GM18951 (cell line): ENCODE measurements around the gene GARIN5A.

Experiments
- POLR2A ChIP-seq: IDR thresholded peaks from 4 replicates; pipeline ENCODE4 v1.6.1; 2011; ENCODE audit warnings: mild to moderate bottlenecking; ENCODE audit not compliant: insufficient read length, insufficient read depth; ENCODE audit errors: extremely low read depth
- in situ Hi-C: fragments of 300-500 bp; cut with MboI; formaldehyde crosslinking; loops from one replicate; pipeline ENCODE4 v1.12.0; 2022; ENCODE audit warnings: low sequenced_read_pairs, mixed read lengths, inconsistent platforms; ENCODE audit not compliant: unreplicated experiment

The GARIN5A gene

DNA sequence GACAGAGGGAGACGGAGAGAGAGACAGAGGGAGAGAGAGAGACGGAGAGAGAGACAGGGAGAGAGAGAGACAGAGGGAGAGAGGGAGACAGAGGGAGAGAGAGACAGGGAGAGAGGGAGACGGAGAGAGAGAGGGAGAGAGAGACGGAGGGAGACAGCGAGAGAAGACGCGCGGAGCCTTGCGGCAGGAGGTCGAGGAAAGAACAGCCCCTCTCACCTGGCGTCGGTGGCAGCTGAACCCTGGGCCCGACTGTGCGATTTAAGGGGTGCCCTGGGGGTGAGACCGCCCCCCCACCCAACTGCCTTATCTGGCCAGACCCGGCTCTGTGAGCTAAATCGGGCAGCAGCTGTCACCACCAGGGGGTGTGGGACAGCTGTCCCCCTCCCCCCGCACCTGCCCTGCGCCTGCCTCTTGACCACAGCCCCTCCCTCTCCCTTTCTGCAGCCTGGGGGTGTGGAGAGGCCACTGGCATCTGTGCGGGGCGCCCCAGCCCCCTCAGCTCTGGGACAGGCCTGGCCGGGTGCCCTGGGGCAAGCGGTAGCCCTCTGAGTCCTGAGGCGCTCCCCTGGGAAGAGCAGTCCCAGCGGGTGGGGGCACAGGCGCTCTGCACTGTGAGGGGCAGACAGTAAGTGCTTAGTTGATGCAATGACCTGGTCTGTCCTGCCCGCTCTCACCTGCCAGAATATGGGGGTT, 23.6 kb upstream of the GARIN5A start:
- in situ Hi-C loops = no loop called here
- no peak for TF ChIP-seq POLR2A

DNA sequence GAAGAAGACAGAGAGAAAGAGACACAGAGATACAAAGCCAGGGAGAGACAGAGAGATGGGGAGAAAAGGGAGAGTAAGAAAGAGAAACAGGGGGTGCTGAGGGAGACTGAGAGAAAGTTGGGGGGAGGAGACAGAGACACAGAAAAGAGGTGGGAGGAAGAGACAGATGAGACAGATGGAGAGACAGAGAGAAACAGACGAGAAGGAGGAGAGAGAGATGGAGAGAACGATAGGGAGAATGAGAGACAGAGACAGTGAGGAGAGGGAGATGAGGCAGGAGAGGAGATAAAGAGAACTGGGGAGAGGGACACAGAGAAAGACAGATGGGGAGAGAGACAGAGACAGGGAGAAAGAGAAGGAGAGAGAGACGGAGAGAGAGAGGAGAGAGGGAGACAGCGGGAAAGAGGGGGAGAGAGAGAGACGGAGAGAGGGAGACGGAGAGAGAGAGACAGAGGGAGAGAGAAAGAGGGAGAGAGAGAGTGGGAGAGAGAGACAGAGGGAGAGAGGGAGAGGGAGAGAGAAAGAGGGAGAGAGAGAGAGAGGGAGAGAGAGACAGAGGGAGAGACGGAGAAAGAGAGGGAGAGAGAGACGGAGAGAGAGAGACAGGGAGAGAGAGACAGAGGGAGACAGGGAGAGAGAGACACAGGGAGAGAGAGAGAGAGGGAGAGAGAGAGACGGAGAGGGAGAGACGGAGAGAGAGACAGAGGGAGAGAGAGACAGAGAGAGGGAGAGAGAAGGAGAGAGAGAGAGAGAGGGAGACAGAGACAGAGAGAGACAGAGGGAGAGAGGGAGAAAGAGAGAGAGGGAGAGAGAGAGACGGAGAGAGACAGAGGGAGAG, 21.8 kb upstream of the GARIN5A start:
- in situ Hi-C loops = no loop called here
- no peak for TF ChIP-seq POLR2A

DNA sequence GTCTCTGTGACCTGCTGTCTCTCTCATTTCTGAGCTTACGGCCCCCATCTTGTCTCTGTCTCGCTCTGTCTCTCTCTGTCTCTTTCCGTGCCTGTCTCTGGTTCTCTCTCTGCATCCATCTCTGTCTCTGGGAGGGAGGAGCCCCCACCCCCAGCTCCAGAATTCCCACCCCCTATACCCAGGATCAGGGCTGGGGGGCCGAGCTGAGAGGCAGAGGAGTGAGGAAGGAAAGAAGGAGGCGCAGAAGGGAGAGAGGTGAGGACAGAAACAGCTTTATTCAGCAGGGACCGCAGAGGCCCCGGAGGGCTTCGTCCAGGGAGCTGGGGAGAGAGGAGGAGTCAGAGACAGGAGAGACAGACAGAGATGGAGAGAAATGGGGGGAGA, 20.4 kb upstream of the GARIN5A start:
- no peak for TF ChIP-seq POLR2A
- in situ Hi-C loops = no loop called here

DNA sequence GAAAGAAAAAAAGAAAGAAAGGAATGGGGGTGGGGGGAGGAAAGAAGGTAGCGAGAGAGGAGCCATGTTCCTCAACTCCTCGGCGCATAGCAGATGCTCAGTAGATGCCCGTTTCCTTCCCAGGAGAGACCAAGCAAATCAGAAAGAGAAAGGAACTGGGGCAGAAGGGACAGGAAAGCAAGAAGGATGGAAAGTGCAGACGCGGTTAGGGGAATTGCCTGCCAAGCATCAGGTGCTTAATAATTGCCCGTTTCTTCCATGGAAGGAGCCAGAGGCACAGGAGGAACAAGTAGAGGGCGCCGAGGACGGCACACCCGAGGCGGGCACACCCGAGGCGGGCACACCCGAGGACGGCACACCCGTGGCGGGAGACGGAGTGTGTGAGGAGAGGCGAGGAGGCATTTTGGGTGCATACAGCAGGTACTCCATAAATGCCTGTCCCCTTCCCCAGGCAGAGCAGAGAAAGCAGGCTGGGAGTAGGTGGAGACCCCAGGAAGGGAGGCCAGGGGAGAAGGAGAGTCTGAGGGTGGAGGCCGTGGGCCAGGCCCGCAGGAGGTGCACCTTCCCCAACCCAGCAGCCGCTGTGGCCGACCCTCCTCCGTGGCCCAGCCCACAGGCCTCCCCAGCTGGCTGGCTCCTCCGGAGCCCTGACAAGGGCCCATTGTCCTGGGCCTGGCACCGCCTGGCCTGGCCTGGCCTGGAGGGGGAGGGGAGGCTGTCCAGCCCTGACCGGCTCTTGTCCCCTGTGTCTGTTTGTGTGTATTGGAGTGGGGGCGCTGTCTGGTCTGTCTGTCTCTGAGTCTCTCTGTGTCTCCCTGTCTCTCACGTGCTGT, 19.8 kb upstream of the GARIN5A start:
- in situ Hi-C loops = no loop called here

DNA sequence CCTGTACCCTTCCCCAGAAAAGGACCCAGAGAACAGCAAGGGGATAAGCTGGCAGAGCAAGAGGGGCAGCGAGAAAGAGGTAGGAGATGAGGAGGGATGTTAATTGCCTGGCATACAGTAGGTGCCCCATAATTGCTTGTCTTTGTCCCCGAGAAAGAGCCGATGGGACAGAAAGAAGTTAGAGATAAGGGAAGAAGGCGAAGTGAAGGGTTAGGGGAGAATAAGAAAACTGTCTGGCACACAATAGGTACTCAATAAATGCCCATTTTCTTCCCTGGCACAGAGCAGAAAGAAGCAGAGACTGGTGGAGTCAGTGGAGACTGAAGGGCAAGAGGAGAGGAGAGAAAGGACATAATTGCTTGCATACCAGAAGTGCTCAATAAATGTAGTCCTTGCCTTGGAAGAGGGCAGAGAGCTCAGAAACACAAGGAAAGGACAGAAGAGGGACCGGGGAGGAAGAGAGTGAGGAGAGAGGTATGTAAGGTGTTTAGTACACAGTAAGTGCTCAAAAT, 18.4 kb upstream of the GARIN5A start:
- no peak for TF ChIP-seq POLR2A
- in situ Hi-C loops = no loop called here

More for the DNA sequence above, 19.8 kb upstream of the GARIN5A start:
- TF ChIP-seq POLR2A = no peak

DNA sequence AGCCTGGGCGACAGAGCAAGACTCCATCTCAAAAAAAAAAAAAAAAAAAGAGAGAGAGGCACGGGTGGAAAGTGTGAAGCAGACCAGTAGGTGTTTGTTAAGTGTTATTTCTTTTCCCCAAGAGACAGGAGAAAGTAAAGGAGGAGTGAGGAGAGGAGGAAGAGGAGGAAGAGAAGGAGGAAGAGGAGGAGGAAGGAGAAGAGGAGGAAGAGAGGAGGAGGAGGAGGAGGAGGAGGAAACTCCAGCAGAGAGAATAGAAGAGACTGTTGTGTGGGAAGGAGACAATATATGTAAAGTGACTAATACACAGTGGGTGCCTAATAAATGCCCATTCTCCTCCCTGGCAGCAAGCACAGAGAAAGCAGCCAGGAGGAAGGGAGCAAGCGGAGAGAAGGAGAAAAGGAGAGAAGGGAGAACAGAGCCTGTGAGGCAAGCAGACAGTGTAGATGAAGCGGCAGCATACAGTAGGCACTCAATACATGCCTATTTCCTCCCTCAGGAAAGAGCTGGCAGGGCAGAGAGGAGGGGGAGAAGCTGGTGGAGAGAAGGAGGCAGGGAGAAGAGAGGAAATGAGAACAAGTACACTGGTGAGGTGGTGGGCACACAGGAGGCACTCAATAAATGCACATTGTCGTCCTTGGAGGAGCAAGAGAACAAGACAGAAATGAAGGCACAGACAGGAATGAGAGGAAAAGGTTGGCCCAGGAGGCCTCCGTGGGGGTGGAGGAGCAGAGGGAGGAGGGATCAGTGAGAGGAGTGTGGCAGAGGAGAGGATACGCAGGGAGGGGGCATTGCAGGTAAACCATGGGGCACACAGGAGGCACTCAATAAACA, 17.8 kb upstream of the GARIN5A start:
- TF ChIP-seq POLR2A = no peak
- in situ Hi-C loops = no loop called here

DNA sequence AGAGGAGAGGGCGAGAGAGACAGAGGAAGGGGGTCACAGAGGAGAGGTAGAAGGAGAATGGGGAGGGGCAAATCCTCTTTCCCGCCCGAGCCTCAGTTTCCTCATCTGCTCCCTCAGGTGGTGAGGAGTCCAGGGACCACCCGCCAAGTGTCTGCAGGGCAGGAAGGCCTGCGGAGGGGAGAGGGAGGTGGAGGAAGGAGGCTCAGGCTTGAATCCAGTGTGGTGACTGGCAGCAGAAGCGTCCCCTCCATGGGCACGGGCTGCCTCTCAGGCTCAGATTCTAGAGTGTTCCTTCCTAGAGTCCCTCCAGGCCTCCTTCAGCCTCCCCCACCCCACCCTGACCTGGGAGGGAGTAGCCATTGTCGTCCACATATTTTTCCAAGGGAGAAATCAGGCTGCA, 16.5 kb upstream of the GARIN5A start:
- TF ChIP-seq POLR2A = no peak
- in situ Hi-C loops = no loop called here

DNA sequence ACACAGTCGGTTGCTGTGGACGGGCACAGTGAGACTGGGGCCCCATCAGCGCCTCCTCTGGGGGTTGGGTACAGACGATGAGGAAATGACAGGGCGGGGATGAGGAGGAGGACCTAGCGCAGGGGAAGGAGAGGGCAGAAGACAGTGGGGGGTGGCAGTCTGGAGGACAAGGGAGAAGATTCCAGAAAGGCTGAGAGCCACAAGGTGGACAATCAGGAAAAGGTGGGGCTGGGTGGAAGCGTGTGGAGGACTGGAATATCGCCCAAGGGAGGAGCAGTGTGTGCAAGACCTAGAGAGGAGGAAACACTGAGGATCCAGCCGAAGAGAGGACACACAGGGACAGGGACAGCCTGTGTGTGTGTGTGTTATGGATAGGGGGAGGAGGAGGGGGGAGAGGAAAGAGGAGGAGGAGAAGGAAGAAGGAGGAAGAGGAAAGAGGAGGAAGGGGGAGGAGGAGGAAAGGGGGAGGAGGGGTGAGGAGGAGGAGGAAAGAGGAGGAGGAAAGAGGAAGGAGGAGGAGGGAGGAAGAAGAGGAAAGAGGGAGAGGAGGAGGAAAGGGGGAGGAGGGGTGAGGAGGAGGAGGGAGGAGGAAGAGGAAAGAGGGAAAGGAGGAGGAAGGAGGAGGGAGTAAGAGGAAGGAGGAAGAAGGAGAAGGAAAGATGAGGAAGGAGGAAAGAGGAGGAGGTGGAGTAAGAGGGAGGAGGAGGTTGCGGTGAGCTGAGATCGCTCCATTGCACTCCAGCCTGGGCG, 15.8 kb upstream of the GARIN5A start:
- in situ Hi-C loops = no loop called here
- no peak for TF ChIP-seq POLR2A

DNA sequence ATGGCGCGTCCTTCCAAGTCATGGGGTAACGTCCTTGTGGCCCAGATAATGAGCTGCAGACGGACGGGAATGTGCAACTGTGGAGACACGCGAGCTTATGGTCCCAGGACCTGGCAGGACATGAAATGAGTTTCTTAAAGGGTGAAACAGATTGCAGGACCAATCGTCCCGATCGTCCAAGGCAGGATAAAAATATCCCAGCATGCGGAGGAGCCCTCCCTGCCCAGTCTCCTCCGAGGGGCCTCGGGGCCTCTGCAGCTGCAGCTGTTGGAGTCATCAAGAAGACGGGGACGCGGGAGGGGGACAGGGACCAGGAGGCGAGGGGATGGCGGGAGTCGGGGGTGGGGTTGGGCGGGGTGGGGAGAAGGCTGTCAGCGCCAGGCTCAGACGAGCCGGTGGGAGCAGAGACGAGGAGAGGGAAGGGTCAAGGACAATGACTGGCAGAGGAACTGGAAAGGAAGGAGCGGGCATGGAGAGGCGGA, 14.4 kb upstream of the GARIN5A start:
- TF ChIP-seq POLR2A = no peak
- in situ Hi-C loops = no loop called here

DNA sequence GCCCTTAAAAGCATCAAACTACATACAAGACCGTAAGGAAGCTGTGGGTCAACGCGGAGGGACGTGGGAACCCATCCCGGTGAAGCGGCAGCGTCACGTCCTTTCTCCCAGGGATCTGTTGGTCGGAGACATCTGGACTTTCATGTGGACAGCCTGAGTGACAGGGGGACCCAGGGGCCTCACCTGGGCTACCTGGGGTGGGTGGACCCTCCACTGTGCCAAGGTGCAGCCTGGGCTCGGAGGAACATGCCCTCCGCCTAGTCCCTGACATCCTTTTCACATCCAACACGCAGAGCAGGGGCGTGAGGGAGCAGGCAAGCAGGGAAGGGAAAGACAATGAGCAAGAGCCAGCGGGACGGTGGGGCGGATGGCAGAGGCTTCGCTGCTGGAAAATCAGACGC, 13.8 kb upstream of the GARIN5A start:
- in situ Hi-C loops = no loop called here
- no peak for TF ChIP-seq POLR2A

DNA sequence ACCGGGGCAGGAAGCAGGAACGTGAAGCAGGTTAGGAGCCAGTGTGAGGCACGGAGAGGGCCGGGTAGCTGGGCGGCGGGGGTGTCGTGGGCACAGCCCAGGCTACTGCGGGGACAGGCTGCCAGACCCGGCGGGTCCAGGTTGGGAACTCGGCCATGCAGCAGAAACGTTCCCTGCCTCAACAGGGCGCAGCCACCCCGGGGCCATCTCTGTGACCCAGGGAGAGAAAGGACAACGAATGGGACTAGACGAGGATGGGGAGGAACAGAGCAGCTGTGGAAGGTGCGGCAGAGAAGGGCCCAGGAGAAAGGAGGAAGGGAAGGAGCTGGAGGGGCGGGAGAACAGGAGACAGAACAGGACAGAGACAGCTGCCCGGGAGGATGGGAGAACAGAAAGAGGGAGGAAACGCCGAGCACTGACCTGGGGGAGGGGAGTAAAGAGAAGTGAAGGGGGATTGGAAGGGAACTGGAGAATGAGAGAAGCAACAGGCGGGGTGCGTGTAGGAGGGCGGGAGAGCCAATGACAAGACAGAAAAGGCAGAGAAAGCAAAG, 12.9 kb upstream of the GARIN5A start:
- no peak for TF ChIP-seq POLR2A
- in situ Hi-C loops = no loop called here

DNA sequence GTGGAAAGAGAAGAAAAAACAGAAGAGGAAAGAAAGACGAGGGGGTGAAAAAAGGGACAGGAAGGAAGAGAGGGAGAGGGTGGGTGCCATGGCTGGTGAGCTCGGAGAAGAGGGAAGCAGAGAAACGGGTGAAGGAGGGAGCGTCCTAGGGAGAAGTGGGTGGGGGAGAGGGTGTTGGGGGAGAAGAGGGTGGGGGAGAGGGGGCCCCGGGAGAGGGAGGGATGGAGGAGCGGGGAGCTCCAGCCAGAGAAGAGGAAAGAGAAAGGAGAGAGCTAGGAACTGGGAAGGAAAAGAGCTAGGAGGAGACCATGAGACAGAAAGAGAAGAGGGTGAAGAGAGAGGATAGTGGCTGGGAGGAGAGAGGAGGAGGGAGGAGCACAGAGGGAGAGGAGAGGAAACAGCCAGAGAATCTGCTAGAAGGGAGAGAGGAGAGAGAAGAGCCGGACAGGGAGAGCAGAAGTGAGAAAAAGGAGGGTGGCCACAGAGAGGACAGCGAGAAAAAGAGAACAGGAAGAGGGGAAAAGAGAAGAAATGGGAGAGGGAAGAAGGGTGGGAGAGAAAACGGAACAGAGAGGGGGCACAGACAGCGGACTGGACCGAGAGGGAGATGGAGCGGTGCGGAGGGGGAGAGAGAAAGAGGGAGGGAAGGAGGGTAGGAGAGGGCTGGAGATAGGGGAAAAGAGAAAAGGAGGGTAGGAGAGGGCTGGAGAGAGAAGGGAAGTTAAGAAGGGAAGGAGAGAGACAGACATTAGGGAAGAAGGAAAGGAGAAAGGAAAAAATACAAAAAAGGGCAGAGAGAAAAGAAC, 11.9 kb upstream of the GARIN5A start:
- in situ Hi-C loops = no loop called here
- no peak for TF ChIP-seq POLR2A
